Esophagus muscularis mucosa (tissue), 4 donors: ENCODE measurements around the gene AP1M1.

Source experiments
- CTCF ChIP-seq, 3 experiments: fragments of 200-600 bp in 2 of 3; fragments of 450-650 bp in 1 of 3; sonication (generic) in 2 of 3; IDR thresholded peaks; one replicate each; pipeline ENCODE4 v1.5.1; 2017 to 2019; ENCODE audit warnings: antibody characterized with exemption in 3 of 3, mild to moderate bottlenecking in 2 of 3, moderate library complexity in 1 of 3
- EP300 ChIP-seq: sonication (generic); formaldehyde crosslinking; IDR thresholded peaks from one replicate; pipeline ENCODE4 v1.6.1; 2017; ENCODE audit warnings: antibody characterized with exemption
- POLR2A ChIP-seq: fragments of 450-650 bp; IDR thresholded peaks from one replicate; pipeline ENCODE4 v1.6.1; 2017; ENCODE audit warnings: antibody characterized with exemption, moderate library complexity, mild to moderate bottlenecking, low read depth
- POLR2AphosphoS5 ChIP-seq, 2 donors: sonication (generic); formaldehyde crosslinking; IDR thresholded peaks; one replicate each; pipeline ENCODE4 v1.6.1; 2017; ENCODE audit warnings: antibody characterized with exemption in 2 of 2

GRCh38 chr19:16288544-16288943 is 90.8 kb downstream of the AP1M1 start:
- no peak for TF ChIP-seq CTCF (IDR thresholded peaks at IDR 0.05)
- no peak for TF ChIP-seq POLR2AphosphoS5 (IDR thresholded peaks at IDR 0.05)
- TF ChIP-seq POLR2A, result no peak
- TF ChIP-seq EP300, result no peak
